ENCODE results near the gene AMDHD1. TPM values are rescaled to one million over a fixed set of nuclear protein-coding genes. Genes with fewer than 3 reads are reported as not detected.

Gene AMDHD1
- total RNA-seq, 3 donors from 2014 or later, result 0.98 to 2.8 (median 1.3) TPM

GRCh38 chr12:95918194-95918993, 24.7 kb upstream of the AMDHD1 start:
- Histone ChIP-seq H3K27me3 (no peaks in the 10 kb centered on the region), H3K4me1 (no peaks in the 10 kb centered on the region), H3K36me3 (no peaks in the 10 kb centered on the region), H3K9me3 (no peaks in the 10 kb centered on the region), H3K4me3 (no peak overlapping the region), H3K27ac (no peak overlapping the region)
- intact Hi-C loops (cut with DNase I; ENCODE audit: low total_unique reads), result no loop called here
- DNase-seq (ENCODE audit: low spot score in 2 of 2), result no peak
- TF ChIP-seq POLR2AphosphoS5 (IDR thresholded peaks at IDR 0.05), result no peak
- TF ChIP-seq POLR2A (IDR thresholded peaks at IDR 0.05), result no peak
- peak; percentile 57 to 74 (median 71) for TF ChIP-seq CTCF (IDR thresholded peaks at IDR 0.05)

DNA sequence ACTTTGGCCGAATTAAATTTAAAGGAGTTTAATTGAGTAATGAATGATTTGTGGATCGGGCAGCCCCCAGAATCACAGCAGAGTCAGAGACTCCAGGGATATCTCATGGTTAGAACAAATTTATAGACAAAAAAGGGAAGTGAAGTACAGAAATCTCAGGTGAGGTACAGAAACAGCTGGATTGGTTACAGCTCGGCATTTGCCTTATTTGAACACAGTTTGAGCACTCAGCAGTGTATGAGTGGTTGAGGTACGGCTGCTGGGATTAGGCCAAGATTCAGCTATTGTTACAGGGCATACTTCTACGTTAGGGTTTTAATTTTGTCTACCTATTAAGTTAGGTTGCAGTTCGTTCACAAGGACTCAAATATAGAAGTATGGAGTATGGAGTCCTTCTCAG, 24.0 kb upstream of the AMDHD1 start:
- no peak overlapping the region for H3K27ac ChIP-seq
- DNase-seq (ENCODE audit: low spot score in 2 of 2), result no peak
- TF ChIP-seq POLR2AphosphoS5 (IDR thresholded peaks at IDR 0.05), result no peak
- H3K4me1 ChIP-seq, result no peaks in the 10 kb centered on the region
- H3K27me3 ChIP-seq, result no peaks in the 10 kb centered on the region
- H3K4me3 ChIP-seq, result no peak overlapping the region
- no peaks in the 10 kb centered on the region for H3K9me3 ChIP-seq
- no peaks in the 10 kb centered on the region for H3K36me3 ChIP-seq
- intact Hi-C loops (cut with DNase I; ENCODE audit: low total_unique reads), result no loop called here

- H3K4me3 ChIP-seq, result no peak overlapping the region
- H3K27ac ChIP-seq, result no peak overlapping the region
- no peaks in the 10 kb centered on the region for H3K36me3 ChIP-seq
- no peak for TF ChIP-seq POLR2AphosphoS5 (IDR thresholded peaks at IDR 0.05)
- no peak for TF ChIP-seq CTCF (IDR thresholded peaks at IDR 0.05)
- no peak for TF ChIP-seq POLR2A (IDR thresholded peaks at IDR 0.05)
- H3K9me3 ChIP-seq, result no peaks in the 10 kb centered on the region
- no peak for DNase-seq (ENCODE audit: low spot score in 2 of 2)
- intact Hi-C loops (cut with DNase I; ENCODE audit: low total_unique reads), result no loop called here
- no peaks in the 10 kb centered on the region for H3K4me1 ChIP-seq
- H3K27me3 ChIP-seq, result no peaks in the 10 kb centered on the region
Measured at GRCh38 chr12:95922231-95922630, 20.9 kb upstream of the AMDHD1 start.

DNA sequence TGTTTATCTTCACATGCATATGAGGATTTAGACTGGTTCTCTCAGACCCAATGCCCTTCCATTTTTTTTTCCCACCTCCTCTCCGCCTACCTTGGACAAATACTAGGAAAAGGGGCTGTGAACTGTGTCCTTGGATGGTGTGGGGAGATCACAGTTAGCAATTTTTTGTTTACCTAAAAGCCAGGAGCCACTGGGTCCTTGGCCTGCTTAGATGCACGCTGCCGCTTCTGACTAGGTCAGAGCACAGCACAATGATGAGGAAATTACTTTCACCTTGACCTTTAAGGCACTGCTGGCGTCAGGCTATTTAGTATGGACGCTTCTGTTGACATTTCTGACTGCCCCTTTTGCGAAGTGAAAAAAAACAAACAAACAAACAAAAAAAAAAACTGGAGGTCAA, 2.6 kb upstream of the AMDHD1 start:
- no peak for DNase-seq (ENCODE audit: low spot score in 2 of 2)
- intact Hi-C loops (cut with DNase I; ENCODE audit: low total_unique reads), result no loop called here
- no peaks in the 10 kb centered on the region for H3K27me3 ChIP-seq
- no peak overlapping the region for H3K27ac ChIP-seq
- H3K4me1 ChIP-seq, result no peaks in the 10 kb centered on the region
- TF ChIP-seq POLR2AphosphoS5 (IDR thresholded peaks at IDR 0.05) (no peak), CTCF (IDR thresholded peaks at IDR 0.05) (no peak), POLR2A (IDR thresholded peaks at IDR 0.05) (no peak)
- H3K9me3 ChIP-seq, result no peaks in the 10 kb centered on the region
- no peak overlapping the region for H3K4me3 ChIP-seq
- H3K36me3 ChIP-seq, result no peaks in the 10 kb centered on the region

- H3K9me3 ChIP-seq, result no peaks in the 10 kb centered on the region
- peak overlapping the region; percentile 65 to 77 (median 76) for H3K4me3 ChIP-seq
- TF ChIP-seq POLR2AphosphoS5 (IDR thresholded peaks at IDR 0.05), result no peak
- TF ChIP-seq POLR2A (IDR thresholded peaks at IDR 0.05), result no peak
- TF ChIP-seq CTCF (IDR thresholded peaks at IDR 0.05), result no peak
- no peaks in the 10 kb centered on the region for H3K27me3 ChIP-seq
- H3K36me3 ChIP-seq, result no peaks in the 10 kb centered on the region
- peak overlapping the region; percentile 91 to 94 for H3K27ac ChIP-seq
- DNase-seq (ENCODE audit: low spot score in 2 of 2), result no peak
- intact Hi-C loops (cut with DNase I; ENCODE audit: low total_unique reads), result no loop called here
- H3K4me1 ChIP-seq, result no peaks in the 10 kb centered on the region
Measured at GRCh38 chr12:95942101-95942523, 1.0 kb upstream of the AMDHD1 start.
